ENCODE results near the gene IPCEF1.
A peak's percentile ranks its signal among the peaks of the same experiment; 100 is the strongest.

The IPCEF1 gene
- 0 to 13.5 (median 4.6) reads per million in 17 experiments for total RNA-seq

GRCh38 chr6:154356690-154357089, at the start of gene IPCEF1:
Gene IPCEF1 (minus strand): TSS chr6:154356803. CDS start chr6:154265947, 90,856 bp downstream.
- peak; percentile 67 to 94 (median 80) for DNase-seq

- no peak for DNase-seq
These were observed 49.7 kb upstream of the IPCEF1 start for GRCh38 chr6:154406301-154406700.

- no peak for DNase-seq
These were observed 48.3 kb upstream of the IPCEF1 start for GRCh38 chr6:154404791-154405400.

GRCh38 chr6:154403788-154404187, 47.2 kb upstream of the IPCEF1 start:
- peak in 1 of 4 experiments; percentile 12 for DNase-seq

GRCh38 chr6:154402081-154402780, 45.6 kb upstream of the IPCEF1 start:
- no peak for DNase-seq

- no peak for DNase-seq
These were observed 42.5 kb upstream of the IPCEF1 start for GRCh38 chr6:154399097-154399496.

- no peak for DNase-seq
These were observed 41.0 kb upstream of the IPCEF1 start for GRCh38 chr6:154397491-154398195.

GRCh38 chr6:154395878-154396277, 39.3 kb upstream of the IPCEF1 start:
- DNase-seq = no peak

GRCh38 chr6:154395316-154395715, 38.7 kb upstream of the IPCEF1 start:
- no peak for DNase-seq

GRCh38 chr6:154394571-154394970, 38.0 kb upstream of the IPCEF1 start:
- no peak for DNase-seq

GRCh38 chr6:154390034-154390433, 33.4 kb upstream of the IPCEF1 start:
- DNase-seq = no peak

- no peak for DNase-seq
These were observed 32.2 kb upstream of the IPCEF1 start for GRCh38 chr6:154388803-154389202.

GRCh38 chr6:154386848-154387717, 30.5 kb upstream of the IPCEF1 start:
- no peak for DNase-seq

GRCh38 chr6:154384191-154384590, 27.6 kb upstream of the IPCEF1 start:
- no peak for DNase-seq

- DNase-seq = no peak
These were observed 26.7 kb upstream of the IPCEF1 start for GRCh38 chr6:154383273-154383672.

- DNase-seq = no peak
These were observed 26.1 kb upstream of the IPCEF1 start for GRCh38 chr6:154382740-154383139.

GRCh38 chr6:154381548-154381947, 24.9 kb upstream of the IPCEF1 start:
- no peak for DNase-seq

GRCh38 chr6:154380741-154381140, 24.1 kb upstream of the IPCEF1 start:
- DNase-seq = peak; percentile 39 to 77 (median 60)

- no peak for DNase-seq
These were observed 23.0 kb upstream of the IPCEF1 start for GRCh38 chr6:154379585-154379984.

GRCh38 chr6:154378518-154378917, 21.9 kb upstream of the IPCEF1 start:
- no peak for DNase-seq

GRCh38 chr6:154377726-154378125, 21.1 kb upstream of the IPCEF1 start:
- DNase-seq = peak in 1 of 4 experiments; percentile 33

- DNase-seq = no peak
These were observed 17.4 kb upstream of the IPCEF1 start for GRCh38 chr6:154373971-154374370.

GRCh38 chr6:154371281-154371680, 14.7 kb upstream of the IPCEF1 start:
- DNase-seq = peak in 3 of 4 experiments; percentile 20 to 57 (median 50)
